Activated CD4-positive, alpha-beta T cell treated with anti-CD3 and anti-CD28 coated beads for 36 hours (primary cell): ENCODE data around the gene RHBDD2. TPM values are rescaled to one million over a fixed set of nuclear protein-coding genes. Genes with fewer than 3 reads are reported as not detected.
A peak's percentile ranks its signal among the peaks of the same experiment; 100 is the strongest.
"Not testable (repeated sequence)": the region's sequence is repeated elsewhere in the genome, so short reads cannot be mapped to it uniquely, and the experiment has no call there.

Source experiments
- ATAC-seq: fragments of 200-7000 bp; cut with Tn5 transposase; one replicate; pipeline ENCODE4 v1.10.0; 2021; ENCODE audit warnings: mild to moderate bottlenecking, moderate library complexity
- CTCF ChIA-PET: fragments of 350-600 bp; sonication (Branson Sonifier 250); formaldehyde crosslinking; loops from one replicate; lab custom pipeline; 2021; ENCODE audit warnings: antibody characterized with exemption; lab: Charles Lee
- POLR2A ChIA-PET: fragments of 350-600 bp; sonication (Branson Sonifier 250); formaldehyde crosslinking; loops from one replicate; lab custom pipeline; 2021; ENCODE audit warnings: antibody characterized with exemption, inconsistent platforms; lab: Charles Lee
- DNase-seq: peaks from one replicate; pipeline ENCODE4 v3.0.0-alpha.2; 2020
- H3K27ac Mint-ChIP-seq: one replicate; pipeline ENCODE4 v1.8.0; 2021; ENCODE audit warnings: mixed read lengths
- H3K27me3 Mint-ChIP-seq: one replicate; pipeline ENCODE4 v1.8.0; 2021; ENCODE audit warnings: mixed read lengths
- H3K36me3 Mint-ChIP-seq: one replicate; pipeline ENCODE4 v1.8.0; 2021; ENCODE audit warnings: low read depth, mixed read lengths
- H3K4me1 Mint-ChIP-seq: one replicate; pipeline ENCODE4 v1.8.0; 2021; ENCODE audit warnings: mixed read lengths
- H3K4me3 Mint-ChIP-seq: one replicate; pipeline ENCODE4 v1.8.0; 2021; ENCODE audit warnings: mild to moderate bottlenecking, moderate library complexity, mixed read lengths
- H3K9me3 Mint-ChIP-seq: one replicate; pipeline ENCODE4 v1.8.0; 2021; ENCODE audit warnings: low read depth, mixed read lengths
- intact Hi-C, 2 experiments: fragments of 100-400 bp; cut with DNase I in 1 of 2; cut with micrococcal nuclease in 1 of 2; formaldehyde crosslinking; loops; one replicate each; pipeline versions ENCODE4 v1.14.2 to v1.15.1; 2022 to 2024; cut with DNase I, micrococcal nuclease
- total RNA-seq, 2 experiments: library from RNA; stranded (reverse); gene quantifications; one replicate each; pipeline ENCODE4 v1.2.3, GENCODE V29; 2021

Gene RHBDD2
- total RNA-seq, 2 experiments from 2014 or later, result 21.6 to 23.2 TPM

DNA sequence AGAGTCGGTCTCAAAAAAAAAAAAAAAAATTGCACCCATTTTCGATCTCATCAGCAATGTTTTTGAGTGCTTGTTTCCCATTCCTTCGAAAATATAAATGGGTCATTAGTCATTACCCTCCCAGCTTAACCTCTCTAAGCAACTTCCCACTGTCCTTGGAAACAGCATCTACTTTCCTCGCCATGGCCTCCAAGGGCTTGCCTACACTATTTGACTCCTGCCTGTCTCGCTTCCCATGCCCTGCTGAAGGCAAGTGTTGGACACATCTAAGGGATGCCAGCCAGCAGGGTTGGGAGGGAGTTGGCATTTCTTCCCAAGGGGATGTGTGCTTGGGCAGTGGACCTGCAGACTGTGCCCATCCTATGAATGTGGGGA, 12.7 kb upstream of the RHBDD2 start:
- ChIA-PET POLR2A (no interaction called here), CTCF (interaction anchor here (0.7 to 4.9 kb wide), 9 partner anchors 11 to 154 kb away, joined by 3 to 70 read pairs (median 4); no protein-coding TSS in a partner anchor)
- intact Hi-C loops, result loop anchor here (1.0 to 10.0 kb wide), 3 partner anchors 154 to 446 kb away; no protein-coding TSS in a partner anchor
- H3K4me1 Mint-ChIP-seq, result peaks cover 24% of the 10 kb centered on the region
- H3K27me3 Mint-ChIP-seq, result peaks cover 8% of the 10 kb centered on the region
- H3K4me3 Mint-ChIP-seq, result no peak overlapping the region
- DNase-seq, result no peak
- no peaks in the 10 kb centered on the region for H3K36me3 Mint-ChIP-seq
- no peak for ATAC-seq
- H3K9me3 Mint-ChIP-seq, result no peaks in the 10 kb centered on the region
- no peak overlapping the region for H3K27ac Mint-ChIP-seq

DNA sequence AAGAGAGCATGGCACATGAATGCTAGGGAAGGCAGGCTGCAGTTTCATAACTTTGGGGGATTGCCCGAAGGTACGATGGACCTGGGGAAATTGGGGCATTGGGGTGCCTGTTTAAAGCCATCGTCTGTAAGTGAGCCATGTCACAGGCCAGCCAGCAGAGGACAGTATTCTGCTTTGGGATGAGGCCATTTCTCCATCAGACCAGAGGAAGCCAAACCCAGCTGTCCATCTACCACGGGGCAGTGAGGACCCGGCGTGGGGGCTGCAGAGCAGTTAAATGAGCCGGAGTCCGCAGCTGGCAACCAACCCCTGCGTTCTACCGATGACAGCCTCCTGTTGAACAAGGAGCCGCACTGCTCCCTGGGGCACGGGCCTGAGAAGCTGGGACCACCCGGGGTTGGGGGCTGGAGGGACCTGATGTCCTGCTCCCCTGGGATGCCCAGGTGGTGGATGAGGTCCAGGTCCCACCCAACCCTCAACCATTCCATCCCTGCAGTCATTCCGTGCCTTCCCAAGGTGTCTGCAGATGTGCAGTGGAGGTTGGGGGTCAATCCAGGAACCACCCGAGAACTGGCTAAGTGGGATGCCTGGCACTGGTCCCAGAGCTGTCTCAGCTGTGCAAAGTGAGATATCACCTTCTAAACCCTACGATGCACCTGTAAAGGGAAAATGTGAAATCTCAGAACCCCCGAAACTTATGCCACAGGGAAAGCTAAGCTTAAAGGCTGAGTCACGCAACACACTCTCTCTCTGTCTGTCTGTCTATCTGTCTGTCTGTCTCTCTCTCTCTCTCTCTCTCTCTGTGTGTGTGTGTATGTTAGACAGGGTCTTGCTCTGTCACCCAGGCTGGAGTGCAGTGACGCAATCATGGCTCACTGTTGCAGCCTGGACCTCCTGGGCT, 12.1 kb upstream of the RHBDD2 start:
- Mint-ChIP-seq H3K36me3 (no peaks in the 10 kb centered on the region), H3K27me3 (peaks cover 8% of the 10 kb centered on the region), H3K27ac (no peak overlapping the region), H3K4me3 (no peak overlapping the region), H3K4me1 (peaks cover 24% of the 10 kb centered on the region), H3K9me3 (no peaks in the 10 kb centered on the region)
- peak; percentile 69 for DNase-seq
- ChIA-PET CTCF (interaction anchor here (0.6 to 4.9 kb wide), 14 partner anchors 10 to 1974 kb away, joined by 3 to 70 read pairs (median 4); no protein-coding TSS in a partner anchor), POLR2A (interaction anchor here (0.5 kb wide), 2 partner anchors 23 to 54 kb away, joined by 3 to 8 read pairs; no protein-coding TSS in a partner anchor)
- peak; percentile 74 for ATAC-seq
- intact Hi-C loops, result loop anchor here (1.0 to 10.0 kb wide), 3 partner anchors 154 to 446 kb away; no protein-coding TSS in a partner anchor

DNA sequence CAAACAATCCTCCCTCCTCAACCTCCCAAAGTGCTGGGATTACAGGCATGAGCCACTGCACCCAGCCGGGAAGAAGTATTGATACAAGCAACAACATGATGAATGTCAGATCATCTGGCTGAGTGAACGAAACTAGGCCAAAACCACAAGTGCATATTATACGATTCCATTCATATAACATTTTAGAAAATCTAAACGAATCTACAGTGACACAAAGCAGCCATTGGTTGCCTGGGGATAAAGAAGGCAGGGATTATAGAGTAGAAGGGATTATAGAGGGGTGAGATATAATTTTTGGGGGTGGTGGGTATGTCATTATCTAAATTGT, 11.5 kb upstream of the RHBDD2 start:
- no peak overlapping the region for H3K27ac Mint-ChIP-seq
- H3K27me3 Mint-ChIP-seq, result peaks cover 8% of the 10 kb centered on the region
- ATAC-seq (no peak), DNase-seq (no peak)
- ChIA-PET CTCF (interaction anchor here (0.6 to 4.9 kb wide), 2 partner anchors 153 to 790 kb away, joined by 3 to 70 read pairs; no protein-coding TSS in a partner anchor), POLR2A (no interaction called here)
- no peak overlapping the region for H3K4me3 Mint-ChIP-seq
- no peaks in the 10 kb centered on the region for H3K9me3 Mint-ChIP-seq
- intact Hi-C loops, result loop anchor here in 1 of 2 experiments (5.0 to 10.0 kb wide), 2 partner anchors 267 to 445 kb away; no protein-coding TSS in a partner anchor
- peaks cover 26% of the 10 kb centered on the region for H3K4me1 Mint-ChIP-seq
- H3K36me3 Mint-ChIP-seq, result no peaks in the 10 kb centered on the region

DNA sequence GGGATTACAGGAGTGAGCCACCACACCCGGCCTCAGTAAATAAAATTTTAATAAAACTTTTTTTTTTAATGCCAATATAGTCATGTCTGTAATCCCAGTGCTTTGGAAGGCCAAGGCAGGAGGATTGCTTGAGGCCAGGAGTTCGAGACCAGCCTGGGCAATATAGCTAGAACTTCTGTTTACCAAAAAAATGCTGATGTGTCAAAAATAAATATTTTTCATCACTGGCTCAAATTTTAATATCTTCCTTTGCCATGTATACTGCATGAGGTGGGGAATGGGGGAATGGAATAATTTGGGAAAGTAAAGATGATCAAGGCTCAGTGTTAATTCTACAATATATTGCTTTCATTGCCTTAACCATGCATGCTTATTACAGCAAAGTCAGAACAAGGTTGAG, 10.7 kb upstream of the RHBDD2 start:
- Mint-ChIP-seq H3K36me3 (no peaks in the 10 kb centered on the region), H3K4me1 (peaks cover 26% of the 10 kb centered on the region), H3K27me3 (peaks cover 8% of the 10 kb centered on the region), H3K4me3 (no peak overlapping the region), H3K27ac (no peak overlapping the region), H3K9me3 (no peaks in the 10 kb centered on the region)
- POLR2A ChIA-PET, result no interaction called here
- CTCF ChIA-PET, result interaction anchor here (0.9 to 4.7 kb wide), 3 partner anchors 104 to 154 kb away, joined by 3 to 23 read pairs (median 4); no protein-coding TSS in a partner anchor
- intact Hi-C loops, result loop anchor here in 1 of 2 experiments (5.0 to 10.0 kb wide), 2 partner anchors 267 to 444 kb away; no protein-coding TSS in a partner anchor
- no peak for DNase-seq
- ATAC-seq, result no peak

DNA sequence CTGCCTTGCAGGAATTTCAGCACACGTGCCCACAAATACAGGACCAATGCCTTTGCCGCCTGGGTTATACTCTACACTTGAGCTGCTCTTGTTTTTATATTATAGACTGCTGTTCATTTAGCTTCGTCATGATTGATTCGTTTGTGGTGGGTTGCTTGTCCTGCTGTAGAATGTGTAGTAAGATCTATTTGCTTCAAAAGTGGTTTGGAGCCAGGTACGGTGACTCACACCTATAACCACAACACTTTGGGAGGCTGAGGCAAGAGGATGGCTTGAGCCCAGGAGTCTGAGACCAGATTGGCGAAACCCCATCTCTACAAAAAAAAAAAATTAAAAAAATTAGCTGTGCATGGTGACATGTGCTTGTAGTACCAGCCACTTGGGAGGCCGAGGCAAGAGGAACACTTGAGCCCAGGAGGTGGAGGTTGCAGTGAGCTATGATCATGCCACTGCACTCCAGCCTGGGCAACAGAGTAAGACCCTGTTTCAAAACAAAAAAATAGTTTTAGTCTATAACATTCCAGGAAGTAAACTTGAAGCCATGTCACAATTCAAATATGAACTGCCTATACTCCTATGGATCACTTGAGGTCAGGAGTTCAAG, 9.0 kb upstream of the RHBDD2 start:
- H3K4me3 Mint-ChIP-seq, result no peak overlapping the region
- ChIA-PET CTCF (interaction anchor here (0.6 to 4.7 kb wide), 6 partner anchors 21 to 337 kb away, joined by 3 to 23 read pairs (median 3); partner anchors contain the start of gene HIP1), POLR2A (no interaction called here)
- H3K27ac Mint-ChIP-seq, result no peak overlapping the region
- H3K27me3 Mint-ChIP-seq, result peaks cover 6% of the 10 kb centered on the region
- no peaks in the 10 kb centered on the region for H3K9me3 Mint-ChIP-seq
- DNase-seq (peak; percentile 35), ATAC-seq (peak; percentile 70)
- H3K36me3 Mint-ChIP-seq, result no peaks in the 10 kb centered on the region
- H3K4me1 Mint-ChIP-seq, result peaks cover 26% of the 10 kb centered on the region
- intact Hi-C loops, result loop anchor here in 1 of 2 experiments (1.0 to 10.0 kb wide), 5 partner anchors 8 to 442 kb away; partner anchors contain the start of gene POR

DNA sequence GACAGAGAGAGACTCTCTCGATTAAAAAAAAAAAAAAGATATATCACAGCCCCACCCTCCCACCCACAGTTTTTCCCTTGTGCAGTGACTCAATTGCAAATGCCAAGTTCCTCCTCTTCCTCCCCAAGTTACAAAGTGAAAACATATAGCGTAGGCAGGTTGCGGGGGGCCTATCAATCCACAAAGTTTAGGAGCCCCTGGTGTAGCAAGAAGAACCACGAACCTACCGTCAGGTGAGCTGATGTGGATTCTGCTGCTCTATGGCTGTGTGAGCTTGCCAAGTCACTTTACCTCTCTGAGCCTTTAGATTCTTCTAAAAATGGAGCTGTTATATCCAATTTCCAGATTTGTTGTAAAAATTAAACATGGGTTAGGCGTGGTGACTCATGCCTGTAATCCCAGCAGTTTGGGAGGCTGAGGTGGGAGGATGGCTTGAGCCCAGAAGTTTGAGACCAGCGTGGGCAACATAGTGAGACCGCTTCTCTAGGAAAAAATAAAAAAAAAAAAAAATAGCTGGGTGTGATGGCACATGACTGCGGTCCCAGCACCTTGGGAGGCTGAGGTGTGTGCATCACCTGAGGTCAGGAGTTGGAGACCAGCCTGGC, 8.2 kb upstream of the RHBDD2 start:
- Mint-ChIP-seq H3K9me3 (no peaks in the 10 kb centered on the region), H3K36me3 (no peaks in the 10 kb centered on the region), H3K27ac (peak overlapping the region; percentile 78), H3K4me3 (peak overlapping the region; percentile 37), H3K4me1 (peaks cover 26% of the 10 kb centered on the region), H3K27me3 (peaks cover 6% of the 10 kb centered on the region)
- DNase-seq, result peak; percentile 42
- intact Hi-C loops, result loop anchor here in 1 of 2 experiments (1.0 to 10.0 kb wide), 3 partner anchors 8 to 294 kb away; partner anchors contain the start of gene POR
- ChIA-PET POLR2A (interaction anchor here (0.6 kb wide), 1 partner anchor 58 kb away, joined by 3 read pairs; no protein-coding TSS in a partner anchor), CTCF (interaction anchor here (0.6 to 4.7 kb wide), 3 partner anchors 50 to 150 kb away, joined by 3 to 23 read pairs (median 3); no protein-coding TSS in a partner anchor)
- peak; percentile 47 for ATAC-seq

DNA sequence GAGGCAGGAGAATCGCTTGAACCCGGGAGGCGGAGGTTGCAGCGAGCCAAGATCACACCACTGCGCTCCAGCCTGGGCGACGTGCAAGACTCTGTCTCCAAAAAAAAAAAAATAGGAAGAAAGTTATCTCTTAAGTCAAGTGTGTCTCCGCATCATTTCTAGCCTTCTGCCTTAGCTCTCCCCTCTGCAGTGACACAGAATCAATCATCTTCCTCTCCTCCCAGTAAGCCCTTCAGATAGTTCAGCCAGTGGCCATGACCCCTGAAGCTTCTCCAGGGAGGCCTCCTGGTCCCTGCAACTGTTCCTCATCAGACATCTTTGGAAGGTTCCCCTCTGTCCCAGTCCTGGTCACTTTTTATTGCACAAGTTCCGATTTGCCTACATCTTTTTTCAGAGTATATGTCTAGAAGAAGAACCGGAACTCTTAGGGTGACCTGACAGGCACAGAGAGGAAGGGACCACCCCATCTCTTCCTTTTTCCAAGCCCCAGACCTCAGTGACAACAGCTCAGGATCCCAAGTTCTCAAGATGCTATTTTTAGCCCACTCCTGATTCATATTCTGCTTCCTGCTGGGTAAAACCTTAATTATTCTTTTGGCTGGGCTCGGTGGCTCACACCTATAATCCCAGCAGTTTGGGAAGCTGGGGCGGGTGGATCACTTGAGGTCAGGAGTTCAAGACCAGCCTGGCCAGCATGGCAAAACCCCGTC, 6.6 kb upstream of the RHBDD2 start:
- Mint-ChIP-seq H3K9me3 (no peaks in the 10 kb centered on the region), H3K4me3 (no peak overlapping the region), H3K27ac (no peak overlapping the region), H3K4me1 (peaks cover 25% of the 10 kb centered on the region), H3K36me3 (no peaks in the 10 kb centered on the region), H3K27me3 (no peaks in the 10 kb centered on the region)
- ChIA-PET POLR2A (interaction anchor here (0.5 to 0.7 kb wide), 2 partner anchors 125 to 359 kb away, joined by 3 read pairs; no protein-coding TSS in a partner anchor), CTCF (interaction anchor here (4.7 kb wide), 1 partner anchor 148 kb away, joined by 23 read pairs; no protein-coding TSS in a partner anchor)
- ATAC-seq (no peak), DNase-seq (no peak)
- intact Hi-C loops, result loop anchor here in 1 of 2 experiments (10.0 kb wide), 1 partner anchor 293 kb away; no protein-coding TSS in a partner anchor

DNA sequence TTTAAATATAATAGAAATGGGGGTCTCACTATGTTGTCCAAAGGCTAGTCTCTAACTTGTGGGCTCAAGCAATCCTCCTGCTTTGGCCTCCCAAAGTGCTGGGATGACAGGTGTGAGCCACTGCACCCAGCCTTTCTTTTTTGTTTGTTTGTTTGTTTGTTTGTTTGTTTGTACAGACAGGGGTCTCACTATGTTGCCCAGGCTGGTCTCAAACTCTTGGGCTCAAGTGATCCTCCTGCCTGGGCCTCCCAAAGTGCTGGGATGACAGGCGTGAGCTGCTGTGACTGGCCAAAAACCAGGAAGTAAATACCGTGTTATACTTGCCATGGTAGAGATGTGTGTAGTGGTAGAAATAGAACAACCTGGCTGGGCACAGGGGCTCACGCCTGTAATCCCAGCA, 4.7 kb upstream of the RHBDD2 start:
- H3K9me3 Mint-ChIP-seq, H3K27ac Mint-ChIP-seq, H3K4me3 Mint-ChIP-seq, POLR2A ChIA-PET, DNase-seq, ATAC-seq, H3K36me3 Mint-ChIP-seq, H3K27me3 Mint-ChIP-seq: not testable (repeated sequence)
- CTCF ChIA-PET, result interaction anchor here (0.7 kb wide), 1 partner anchor 146 kb away, joined by 5 read pairs; no protein-coding TSS in a partner anchor
- H3K4me1 Mint-ChIP-seq, result peaks cover 27% of the 10 kb centered on the region
- intact Hi-C loops, result loop anchor here in 1 of 2 experiments (10.0 kb wide), 1 partner anchor 291 kb away; no protein-coding TSS in a partner anchor

DNA sequence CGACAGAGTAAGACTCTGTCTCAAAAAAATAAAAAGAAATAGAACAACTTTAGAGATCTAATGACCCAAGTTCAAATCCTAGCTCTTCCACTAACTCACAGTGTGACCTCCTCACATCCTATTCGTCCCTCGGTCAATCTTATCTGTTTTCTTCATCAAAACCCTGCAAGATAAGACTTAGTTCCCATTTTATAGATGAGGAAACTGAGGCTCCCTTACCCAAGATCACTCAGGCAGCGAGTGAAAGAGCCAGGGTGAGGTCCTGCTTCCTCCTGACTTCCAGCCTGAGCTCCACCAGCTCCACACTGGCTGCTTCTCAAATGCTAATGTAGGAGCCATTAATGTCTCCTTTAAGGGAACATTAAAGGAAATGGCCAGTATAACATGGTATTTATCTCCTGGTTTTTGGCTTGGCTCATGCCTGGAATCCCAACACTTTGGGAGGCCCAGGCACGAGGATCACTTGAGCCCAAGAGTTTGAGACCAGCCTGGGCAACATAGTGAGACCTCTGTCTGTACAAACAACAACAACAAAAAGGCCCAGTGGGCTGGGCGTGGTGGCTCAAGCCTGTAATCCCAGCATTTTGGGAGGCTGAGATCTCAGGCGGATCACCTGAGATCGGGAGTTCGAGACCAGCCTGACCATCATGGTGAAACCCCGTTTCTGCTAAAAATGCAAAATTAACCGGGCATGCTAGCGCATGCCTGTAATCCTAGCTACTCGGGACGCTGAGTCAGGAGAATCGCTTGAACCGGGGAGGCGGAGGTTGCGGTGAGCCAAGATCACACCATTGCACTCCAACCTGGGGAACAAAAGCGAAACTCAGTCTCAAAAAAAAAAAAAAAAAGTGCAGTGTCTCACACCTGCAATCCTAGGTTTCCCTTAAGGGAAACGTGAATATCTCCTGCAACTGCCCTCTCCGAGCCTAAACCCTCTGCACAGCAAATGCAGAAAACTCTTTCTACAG, 3.4 kb upstream of the RHBDD2 start:
- Mint-ChIP-seq H3K4me1 (peaks cover 24% of the 10 kb centered on the region), H3K36me3 (peaks cover 8% of the 10 kb centered on the region), H3K9me3 (no peaks in the 10 kb centered on the region), H3K27me3 (no peaks in the 10 kb centered on the region), H3K4me3 (no peak overlapping the region), H3K27ac (no peak overlapping the region)
- ChIA-PET CTCF (no interaction called here), POLR2A (interaction anchor here (0.7 kb wide), 1 partner anchor 68 kb away, joined by 3 read pairs; no protein-coding TSS in a partner anchor)
- intact Hi-C loops, result loop anchor here (5.0 to 10.0 kb wide), 3 partner anchors 132 to 442 kb away; no protein-coding TSS in a partner anchor
- DNase-seq (no peak), ATAC-seq (no peak)
